CD4-positive, alpha-beta memory T cell (primary cell): ENCODE measurements around the gene ERBB3. TPM values are rescaled to one million over a fixed set of nuclear protein-coding genes. Genes with fewer than 3 reads are reported as not detected.
"Not testable (repeated sequence)": the region's sequence is repeated elsewhere in the genome, so short reads cannot be mapped to it uniquely, and the experiment has no call there.

Experiments
- CTCF ChIA-PET: fragments of 350-600 bp; sonication (Branson Sonifier 250); formaldehyde crosslinking; loops from one replicate; lab custom pipeline; 2021; ENCODE audit warnings: inconsistent platforms; ENCODE audit not compliant: partially characterized antibody; lab: Charles Lee
- POLR2A ChIA-PET: fragments of 350-600 bp; sonication (Branson Sonifier 250); formaldehyde crosslinking; loops from one replicate; lab custom pipeline; 2021; ENCODE audit not compliant: partially characterized antibody; lab: Charles Lee
- DNase-seq, 5 donors: peaks; one replicate each; pipeline versions ENCODE4 v3.0.0 to v3.0.0-alpha.2; 2020 to 2022; ENCODE audit warnings: mixed read lengths in 1 of 5
- H3K27ac ChIP-seq: one replicate; pipeline ENCODE4 v1.7.0; 2013; ENCODE audit warnings: low read depth, low read length
- H3K27me3 ChIP-seq: 2 replicates; pipeline ENCODE4 v1.7.0; 2013; ENCODE audit warnings: mild to moderate bottlenecking, low read length, moderate library complexity; ENCODE audit not compliant: insufficient read depth
- H3K36me3 ChIP-seq: 2 replicates; pipeline ENCODE4 v1.7.0; 2013; ENCODE audit warnings: mild to moderate bottlenecking, low read length, moderate library complexity; ENCODE audit not compliant: insufficient read depth
- H3K4me1 ChIP-seq: 2 replicates; pipeline ENCODE4 v1.7.0; 2013; ENCODE audit warnings: mild to moderate bottlenecking, low read length, moderate library complexity; ENCODE audit not compliant: insufficient read depth
- H3K4me3 ChIP-seq, 2 donors: one replicate each; pipeline ENCODE4 v1.7.0; 2013; ENCODE audit warnings: low read length in 2 of 2, mild to moderate bottlenecking in 1 of 2
- H3K9me3 ChIP-seq, 2 donors: one replicate each; pipeline ENCODE4 v1.7.0; 2013; ENCODE audit warnings: low read length in 2 of 2, control low read depth in 1 of 2; ENCODE audit not compliant: control insufficient read depth in 1 of 2
- H3K27ac Mint-ChIP-seq, 7 donors: one replicate each; pipeline ENCODE4 v1.8.0; 2020 to 2021; ENCODE audit warnings: mixed read lengths in 7 of 7, mild to moderate bottlenecking in 6 of 7, inconsistent platforms in 3 of 7, moderate library complexity in 3 of 7
- H3K27me3 Mint-ChIP-seq, 2 donors: one replicate each; pipeline ENCODE4 v1.8.0; 2020 to 2021; ENCODE audit warnings: mixed read lengths in 2 of 2
- H3K36me3 Mint-ChIP-seq, 2 donors: one replicate each; pipeline ENCODE4 v1.8.0; 2020 to 2021; ENCODE audit warnings: mixed read lengths in 2 of 2, inconsistent platforms in 1 of 2, mild to moderate bottlenecking in 1 of 2
- H3K4me1 Mint-ChIP-seq, 4 donors: one replicate each; pipeline ENCODE4 v1.8.0; 2020 to 2021; ENCODE audit warnings: mixed read lengths in 4 of 4, mild to moderate bottlenecking in 1 of 4
- H3K4me3 Mint-ChIP-seq, 8 donors: one replicate each; pipeline ENCODE4 v1.8.0; 2020 to 2021; ENCODE audit warnings: mixed read lengths in 8 of 8, mild to moderate bottlenecking in 7 of 8, moderate library complexity in 6 of 8, inconsistent platforms in 3 of 8
- H3K9me3 Mint-ChIP-seq, 8 donors: one replicate each; pipeline ENCODE4 v1.8.0; 2020 to 2021; ENCODE audit warnings: mixed read lengths in 8 of 8, mild to moderate bottlenecking in 5 of 8, inconsistent platforms in 3 of 8, moderate library complexity in 1 of 8
- intact Hi-C: fragments of 100-400 bp; cut with micrococcal nuclease; formaldehyde crosslinking; loops from one replicate; pipeline ENCODE4 v1.15.1; 2023
- polyA plus RNA-seq, 2 donors: library from polyadenylated mRNA; unstranded; fragments of 300-500 nt; fragmentation: Illumina TruSeq; gene quantifications; one replicate each; pipeline ENCODE4 v1.2.3, GENCODE V29; 2021
- total RNA-seq, 2 experiments: library from RNA; stranded (reverse); gene quantifications; one replicate each; pipeline ENCODE4 v1.2.3, GENCODE V29; 2021

The ERBB3 gene
- total and polyA plus RNA-seq, 4 experiments from 2014 or later, result 0.61 to 6.9 (median 3.3) TPM

GRCh38 chr12:56117082-56117706, 37.2 kb downstream of the ERBB3 start:
- not testable (repeated sequence) for H3K27me3 ChIP-seq, H3K9me3 Mint-ChIP-seq, H3K27me3 Mint-ChIP-seq, H3K9me3 ChIP-seq, H3K36me3 ChIP-seq
- intact Hi-C loops, result loop anchor here (5.0 kb wide), 3 partner anchors 120 to 520 kb away; partner anchors contain the start of genes PYM1 and SUOX
- POLR2A ChIA-PET, result interaction anchor here (0.5 to 7.6 kb wide), 41 partner anchors 11 to 608 kb away, joined by 3 to 324 read pairs (median 7); partner anchors contain the start of genes ATP5F1B, BAZ2A, BLOC1S1 and CS
- peaks cover 20 to 44% (median 30%) of the 10 kb centered on the region in 4 donors for H3K4me1 Mint-ChIP-seq
- Histone ChIP-seq H3K4me1 (peaks cover 34% of the 10 kb centered on the region), H3K27ac (peak overlapping the region; percentile 89), H3K4me3 (peak overlapping the region; percentile 99)
- peaks cover 34 to 48% of the 10 kb centered on the region in 2 donors for H3K36me3 Mint-ChIP-seq
- H3K4me3 Mint-ChIP-seq, result peak overlapping the region; percentile 95 to 99 (median 98)
- DNase-seq, result peak in 2 of 5 donors; percentile 13 to 24
- CTCF ChIA-PET, result interaction anchor here (0.9 to 13.2 kb wide), 15 partner anchors 11 to 379 kb away, joined by 3 to 264 read pairs (median 10); partner anchors contain the start of genes ESYT1, PA2G4, RNF41 and SMARCC2
- peak overlapping the region; percentile 94 to 100 (median 99) for H3K27ac Mint-ChIP-seq

GRCh38 chr12:56117778-56118687, 38.1 kb downstream of the ERBB3 start, which contains the start of gene ZC3H10:
Gene ZC3H10, plus strand, starts transcription at chr12:56118266. Its CDS starts 2,297 bp downstream, at chr12:56120563.
- H3K27ac Mint-ChIP-seq, result peak within 1 kb of the TSS; percentile 94 to 100 (median 99)
- H3K36me3 ChIP-seq, result peaks cover 6% of the 10 kb centered on the region
- peaks cover 22 to 44% (median 31%) of the 10 kb centered on the region in 4 donors for H3K4me1 Mint-ChIP-seq
- intact Hi-C loops, result loop anchor here (1.0 to 5.0 kb wide), 13 partner anchors 8 to 519 kb away; partner anchors contain the start of genes CS, MYL6B, PYM1 and RPS26
- peak within 1 kb of the TSS; percentile 95 to 99 (median 98) for H3K4me3 Mint-ChIP-seq
- H3K27ac ChIP-seq, result peak within 1 kb of the TSS; percentile 89
- POLR2A ChIA-PET, result interaction anchor here (0.5 to 7.6 kb wide), 53 partner anchors 10 to 993 kb away, joined by 3 to 324 read pairs (median 6); partner anchors contain the start of genes ANKRD52, ATP5F1B, BAZ2A and BLOC1S1
- no peaks in the 10 kb centered on the region for H3K27me3 Mint-ChIP-seq
- H3K4me3 ChIP-seq, result peak within 1 kb of the TSS; percentile 99
- peaks cover 34% of the 10 kb centered on the region for H3K4me1 ChIP-seq
- H3K9me3 ChIP-seq, result no peaks in the 10 kb centered on the region
- CTCF ChIA-PET, result interaction anchor here (0.6 to 13.2 kb wide), 42 partner anchors 10 to 379 kb away, joined by 3 to 264 read pairs (median 6); partner anchors contain the start of genes ANKRD52, CNPY2, ESYT1 and IL23A
- peak; percentile 96 to 99 (median 98) for DNase-seq
- H3K9me3 Mint-ChIP-seq, result no peaks in the 10 kb centered on the region
- H3K36me3 Mint-ChIP-seq, result peaks cover 30 to 42% of the 10 kb centered on the region in 2 donors
- H3K27me3 ChIP-seq, result no peaks in the 10 kb centered on the region

GRCh38 chr12:56118688-56119357, 38.9 kb downstream of the ERBB3 start:
- Histone ChIP-seq H3K4me1 (peaks cover 35% of the 10 kb centered on the region), H3K27ac (peak overlapping the region; percentile 89), H3K27me3 (no peaks in the 10 kb centered on the region), H3K4me3 (peak overlapping the region; percentile 66 to 99), H3K9me3 (no peaks in the 10 kb centered on the region), H3K36me3 (peaks cover under 1% of the 10 kb centered on the region)
- Mint-ChIP-seq H3K27me3 (no peaks in the 10 kb centered on the region), H3K27ac (peak overlapping the region; percentile 94 to 100 (median 99)), H3K4me3 (peak overlapping the region; percentile 95 to 99 (median 98)), H3K4me1 (peaks cover 23 to 46% (median 33%) of the 10 kb centered on the region in 4 donors), H3K36me3 (peaks cover 22 to 35% of the 10 kb centered on the region in 2 donors), H3K9me3 (no peaks in the 10 kb centered on the region)
- DNase-seq, result no peak
- intact Hi-C loops, result loop anchor here (1.0 to 5.0 kb wide), 17 partner anchors 7 to 518 kb away; partner anchors contain the start of genes ANKRD52, CS, MYL6B and NABP2
- ChIA-PET POLR2A (interaction anchor here (0.7 to 7.6 kb wide), 48 partner anchors 9 to 992 kb away, joined by 3 to 324 read pairs (median 7); partner anchors contain the start of genes ANKRD52, BAZ2A, BLOC1S1 and CNPY2), CTCF (interaction anchor here (0.8 to 13.2 kb wide), 44 partner anchors 9 to 380 kb away, joined by 3 to 264 read pairs (median 6); partner anchors contain the start of genes ANKRD52, CNPY2, ESYT1 and IL23A)

- Histone ChIP-seq H3K27ac (peak overlapping the region; percentile 89), H3K4me1 (peaks cover 40% of the 10 kb centered on the region), H3K27me3 (no peaks in the 10 kb centered on the region), H3K4me3 (no peak overlapping the region), H3K9me3 (no peaks in the 10 kb centered on the region), H3K36me3 (no peaks in the 10 kb centered on the region)
- POLR2A ChIA-PET, result interaction anchor here (1.0 to 7.6 kb wide), 16 partner anchors 9 to 381 kb away, joined by 3 to 324 read pairs (median 17); partner anchors contain the start of genes ANKRD52, ESYT1, MYL6 and PA2G4
- Mint-ChIP-seq H3K4me3 (peak overlapping the region; percentile 95 to 99 (median 98)), H3K27me3 (no peaks in the 10 kb centered on the region), H3K36me3 (peaks cover 19 to 32% of the 10 kb centered on the region in 2 donors), H3K27ac (peak overlapping the region; percentile 94 to 100 (median 99)), H3K9me3 (no peaks in the 10 kb centered on the region), H3K4me1 (peaks cover 25 to 52% (median 36%) of the 10 kb centered on the region in 4 donors)
- CTCF ChIA-PET, result interaction anchor here (0.6 to 13.2 kb wide), 33 partner anchors 9 to 381 kb away, joined by 3 to 264 read pairs (median 8); partner anchors contain the start of genes ANKRD52, CNPY2, COQ10A and ESYT1
- DNase-seq, result peak; percentile 63 to 71 (median 64)
- intact Hi-C loops, result loop anchor here (1.0 to 5.0 kb wide), 9 partner anchors 70 to 518 kb away; partner anchors contain the start of genes ANKRD52, NABP2, PYM1 and SMARCC2
Measured at GRCh38 chr12:56119361-56119796, 39.4 kb downstream of the ERBB3 start.

- Histone ChIP-seq H3K4me1 (peaks cover 47% of the 10 kb centered on the region), H3K9me3 (no peaks in the 10 kb centered on the region), H3K27me3 (no peaks in the 10 kb centered on the region), H3K27ac (no peak overlapping the region), H3K4me3 (no peak overlapping the region), H3K36me3 (no peaks in the 10 kb centered on the region)
- no peak for DNase-seq
- H3K36me3 Mint-ChIP-seq, result peaks cover 19 to 32% of the 10 kb centered on the region in 2 donors
- H3K4me3 Mint-ChIP-seq, result no peak overlapping the region
- CTCF ChIA-PET, result interaction anchor here (0.5 to 13.2 kb wide), 27 partner anchors 8 to 1783 kb away, joined by 3 to 264 read pairs (median 9); partner anchors contain the start of genes ANKRD52, CNPY2, COQ10A and ESYT1
- no peaks in the 10 kb centered on the region for H3K27me3 Mint-ChIP-seq
- intact Hi-C loops, result no loop called here
- H3K27ac Mint-ChIP-seq, result peak overlapping the region in 3 of 7 donors; percentile 37 to 81 (median 60)
- POLR2A ChIA-PET, result interaction anchor here (0.7 to 7.6 kb wide), 11 partner anchors 8 to 344 kb away, joined by 3 to 324 read pairs (median 55); partner anchors contain the start of genes ANKRD52, ESYT1, MYL6 and PA2G4
- H3K4me1 Mint-ChIP-seq, result peaks cover 26 to 53% (median 40%) of the 10 kb centered on the region in 4 donors
- H3K9me3 Mint-ChIP-seq, result no peaks in the 10 kb centered on the region
Measured at GRCh38 chr12:56120158-56120846, 40.3 kb downstream of the ERBB3 start.
